Panc1 (cell line): ENCODE results near the gene RBX1. TPM values are rescaled to one million over a fixed set of nuclear protein-coding genes. Genes with fewer than 3 reads are reported as not detected.

Experiments used
- ATAC-seq: fragments of 200-7000 bp; cut with Tn5 transposase; 2 replicates; pipeline ENCODE4 v1.9.1; 2020; ENCODE audit warnings: mild to moderate bottlenecking, moderate library complexity
- BruUV-seq: library from RNA; stranded (reverse); fragments of 400-500 nt; replicated peaks from 2 replicates; lab custom pipeline; 2021; lab: Mats Ljungman, UMichigan
- CTCF ChIA-PET: fragments of 300-600 bp; sonication (Branson Sonifier 250); formaldehyde crosslinking; loops from one replicate; lab custom pipeline; 2022; ENCODE audit warnings: antibody characterized with exemption; lab: Charles Lee
- POLR2A ChIA-PET: fragments of 300-600 bp; sonication (Branson Sonifier 250); formaldehyde crosslinking; loops from one replicate; lab custom pipeline; 2022; ENCODE audit warnings: antibody characterized with exemption; lab: Charles Lee
- DNase-seq: peaks from one replicate; pipeline ENCODE4 v3.0.0-alpha.2; 2010; ENCODE audit warnings: low read depth, low spot score
- H3K27ac ChIP-seq: 2 replicates; pipeline ENCODE4 v1.5.1; 2011; ENCODE audit warnings: mild to moderate bottlenecking, low read length, inconsistent platforms
- H3K27me3 ChIP-seq: fragments of 200-500 bp; sonication (Bioruptor generic); 2 replicates; pipeline ENCODE4 v1.6.0; 2014; ENCODE audit warnings: low read length, inconsistent platforms; ENCODE audit not compliant: control insufficient read depth, insufficient read depth
- H3K36me3 ChIP-seq: fragments of 200-500 bp; sonication (Bioruptor generic); 2 replicates; pipeline ENCODE4 v1.5.1; 2014; ENCODE audit warnings: inconsistent platforms, mild to moderate bottlenecking, low read length, moderate library complexity; ENCODE audit not compliant: control insufficient read depth, insufficient read depth
- H3K4me1 ChIP-seq: 2 replicates; pipeline ENCODE4 v1.5.1; 2011; ENCODE audit warnings: inconsistent platforms, mild to moderate bottlenecking, low read length, moderate library complexity; ENCODE audit not compliant: control insufficient read depth, insufficient read depth
- H3K4me3 ChIP-seq, 2 experiments: 2 replicates each; pipeline ENCODE4 v1.5.1; 2011 to 2012; ENCODE audit warnings: low read depth in 2 of 2, low read length in 2 of 2, mild to moderate bottlenecking in 2 of 2, inconsistent platforms in 1 of 2, moderate library complexity in 1 of 2
- H3K9me3 ChIP-seq: fragments of 200-500 bp; sonication (Bioruptor generic); 2 replicates; pipeline ENCODE4 v1.5.1; 2014; ENCODE audit warnings: low read depth, mild to moderate bottlenecking, inconsistent platforms, low read length, moderate library complexity; ENCODE audit not compliant: control insufficient read depth, insufficient read depth
- POLR2AphosphoS5 ChIP-seq: IDR thresholded peaks from 2 replicates; pipeline ENCODE4 v1.6.1; 2012; ENCODE audit warnings: mild to moderate bottlenecking, low read depth, low read length, moderate library complexity
- SIN3A ChIP-seq: IDR thresholded peaks from 2 replicates; pipeline ENCODE4 v1.6.1; 2012; ENCODE audit warnings: low read depth, mild to moderate bottlenecking, low read length, moderate library complexity, borderline replicate concordance; ENCODE audit not compliant: insufficient read depth
- TCF7L2 ChIP-seq: IDR thresholded peaks from 2 replicates; pipeline ENCODE4 v1.6.1; 2011; ENCODE audit warnings: mild to moderate bottlenecking, low read depth, low read length, inconsistent platforms
- in situ Hi-C: cut with HindIII; loops from 2 replicates; pipeline ENCODE4 v1.10.0; 2016; ENCODE audit warnings: low sequenced_read_pairs, low pct_unique_long_range_greater_than_20kb
- intact Hi-C: fragments of 100-400 bp; cut with micrococcal nuclease; formaldehyde crosslinking; loops from one replicate; pipeline ENCODE4 v1.10.0; 2022; ENCODE audit not compliant: unreplicated experiment
- total RNA-seq: library from RNA; stranded (reverse); gene quantifications from one replicate; pipeline ENCODE4 v1.2.1, GENCODE V29; 2021; ENCODE audit not compliant: unreplicated experiment
- TF ChIP-seq, protein P1 (sequence below), 2 experiments: IDR thresholded peaks; 2 replicates each; pipeline ENCODE4 v1.6.1; 2011 to 2012; ENCODE audit warnings: low read depth in 2 of 2, control low read depth in 1 of 2, low read length in 1 of 2, mild to moderate bottlenecking in 1 of 2, moderate library complexity in 1 of 2; ENCODE audit not compliant: insufficient read depth in 1 of 2
- TF ChIP-seq, protein P2 (sequence below): fragments of 450-650 bp; IDR thresholded peaks from 2 replicates; pipeline ENCODE4 v1.5.1; 2017; ENCODE audit warnings: mild to moderate bottlenecking

Gene RBX1
- total RNA-seq, 1 experiment from 2014 or later = 50.7 TPM

DNA sequence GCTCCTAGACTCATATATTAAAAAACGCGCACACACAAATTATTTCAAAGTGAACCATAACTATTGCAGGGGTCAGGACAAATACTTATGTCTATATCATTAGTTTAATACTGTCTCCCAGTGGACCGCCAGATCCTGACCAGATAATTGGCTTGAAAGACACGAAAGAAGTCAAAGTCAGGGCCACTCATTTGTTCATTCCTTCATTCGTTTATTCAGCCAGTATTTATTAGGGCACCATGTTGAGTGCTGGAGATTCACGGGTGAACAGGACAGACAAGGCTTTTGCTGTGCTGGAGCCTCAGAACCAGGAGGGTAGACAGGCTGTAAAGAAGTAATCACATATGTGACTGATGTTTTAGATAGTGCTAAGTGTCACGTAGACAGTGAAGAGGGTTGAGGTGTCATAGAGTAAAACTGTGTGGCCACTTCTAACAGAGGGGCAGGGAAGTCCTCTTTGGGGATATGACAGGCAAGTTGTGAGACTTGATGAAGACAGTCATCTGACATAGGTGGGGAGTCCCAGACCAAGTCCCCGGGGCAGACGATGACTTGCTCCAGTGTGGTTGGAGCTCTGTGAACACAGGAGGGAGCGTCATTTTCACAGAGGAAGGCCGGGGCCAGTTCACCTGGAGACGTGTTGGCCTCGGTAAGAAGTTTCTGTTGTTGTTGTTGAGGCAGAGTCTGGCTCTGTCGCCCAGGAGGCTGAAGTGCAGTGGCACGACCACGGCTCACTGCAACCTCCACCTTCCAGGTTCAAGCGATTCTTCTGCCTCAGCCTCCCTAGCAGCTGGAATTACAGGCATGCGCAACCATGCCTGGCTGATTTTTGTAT lies 25.9 kb downstream of the RBX1 start:
- BruUV-seq = no TSS peak
- Histone ChIP-seq H3K27me3 (no peaks in the 10 kb centered on the region), H3K4me1 (no peaks in the 10 kb centered on the region), H3K36me3 (peaks cover 2% of the 10 kb centered on the region; the same call in 1 of the 2 replicates), H3K27ac (no peak overlapping the region), H3K4me3 (no peak overlapping the region), H3K9me3 (no peaks in the 10 kb centered on the region)
- POLR2A ChIA-PET = no interaction called here
- TF ChIP-seq POLR2AphosphoS5 (no peak), SIN3A (no peak), TCF7L2 (no peak)
- TF ChIP-seq, protein P1, sequence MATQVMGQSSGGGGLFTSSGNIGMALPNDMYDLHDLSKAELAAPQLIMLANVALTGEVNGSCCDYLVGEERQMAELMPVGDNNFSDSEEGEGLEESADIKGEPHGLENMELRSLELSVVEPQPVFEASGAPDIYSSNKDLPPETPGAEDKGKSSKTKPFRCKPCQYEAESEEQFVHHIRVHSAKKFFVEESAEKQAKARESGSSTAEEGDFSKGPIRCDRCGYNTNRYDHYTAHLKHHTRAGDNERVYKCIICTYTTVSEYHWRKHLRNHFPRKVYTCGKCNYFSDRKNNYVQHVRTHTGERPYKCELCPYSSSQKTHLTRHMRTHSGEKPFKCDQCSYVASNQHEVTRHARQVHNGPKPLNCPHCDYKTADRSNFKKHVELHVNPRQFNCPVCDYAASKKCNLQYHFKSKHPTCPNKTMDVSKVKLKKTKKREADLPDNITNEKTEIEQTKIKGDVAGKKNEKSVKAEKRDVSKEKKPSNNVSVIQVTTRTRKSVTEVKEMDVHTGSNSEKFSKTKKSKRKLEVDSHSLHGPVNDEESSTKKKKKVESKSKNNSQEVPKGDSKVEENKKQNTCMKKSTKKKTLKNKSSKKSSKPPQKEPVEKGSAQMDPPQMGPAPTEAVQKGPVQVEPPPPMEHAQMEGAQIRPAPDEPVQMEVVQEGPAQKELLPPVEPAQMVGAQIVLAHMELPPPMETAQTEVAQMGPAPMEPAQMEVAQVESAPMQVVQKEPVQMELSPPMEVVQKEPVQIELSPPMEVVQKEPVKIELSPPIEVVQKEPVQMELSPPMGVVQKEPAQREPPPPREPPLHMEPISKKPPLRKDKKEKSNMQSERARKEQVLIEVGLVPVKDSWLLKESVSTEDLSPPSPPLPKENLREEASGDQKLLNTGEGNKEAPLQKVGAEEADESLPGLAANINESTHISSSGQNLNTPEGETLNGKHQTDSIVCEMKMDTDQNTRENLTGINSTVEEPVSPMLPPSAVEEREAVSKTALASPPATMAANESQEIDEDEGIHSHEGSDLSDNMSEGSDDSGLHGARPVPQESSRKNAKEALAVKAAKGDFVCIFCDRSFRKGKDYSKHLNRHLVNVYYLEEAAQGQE (IDR thresholded peaks at IDR 0.05; ENCODE audit: insufficient read depth in 1 of 2, low read depth in 2 of 2, low read length in 1 of 2) = no peak
- TF ChIP-seq, protein P2, sequence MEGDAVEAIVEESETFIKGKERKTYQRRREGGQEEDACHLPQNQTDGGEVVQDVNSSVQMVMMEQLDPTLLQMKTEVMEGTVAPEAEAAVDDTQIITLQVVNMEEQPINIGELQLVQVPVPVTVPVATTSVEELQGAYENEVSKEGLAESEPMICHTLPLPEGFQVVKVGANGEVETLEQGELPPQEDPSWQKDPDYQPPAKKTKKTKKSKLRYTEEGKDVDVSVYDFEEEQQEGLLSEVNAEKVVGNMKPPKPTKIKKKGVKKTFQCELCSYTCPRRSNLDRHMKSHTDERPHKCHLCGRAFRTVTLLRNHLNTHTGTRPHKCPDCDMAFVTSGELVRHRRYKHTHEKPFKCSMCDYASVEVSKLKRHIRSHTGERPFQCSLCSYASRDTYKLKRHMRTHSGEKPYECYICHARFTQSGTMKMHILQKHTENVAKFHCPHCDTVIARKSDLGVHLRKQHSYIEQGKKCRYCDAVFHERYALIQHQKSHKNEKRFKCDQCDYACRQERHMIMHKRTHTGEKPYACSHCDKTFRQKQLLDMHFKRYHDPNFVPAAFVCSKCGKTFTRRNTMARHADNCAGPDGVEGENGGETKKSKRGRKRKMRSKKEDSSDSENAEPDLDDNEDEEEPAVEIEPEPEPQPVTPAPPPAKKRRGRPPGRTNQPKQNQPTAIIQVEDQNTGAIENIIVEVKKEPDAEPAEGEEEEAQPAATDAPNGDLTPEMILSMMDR = no peak
- CTCF ChIA-PET = no interaction called here
- in situ Hi-C loops = no loop called here
- intact Hi-C loops = no loop called here
- ATAC-seq (no peak), DNase-seq (no peak)

DNA sequence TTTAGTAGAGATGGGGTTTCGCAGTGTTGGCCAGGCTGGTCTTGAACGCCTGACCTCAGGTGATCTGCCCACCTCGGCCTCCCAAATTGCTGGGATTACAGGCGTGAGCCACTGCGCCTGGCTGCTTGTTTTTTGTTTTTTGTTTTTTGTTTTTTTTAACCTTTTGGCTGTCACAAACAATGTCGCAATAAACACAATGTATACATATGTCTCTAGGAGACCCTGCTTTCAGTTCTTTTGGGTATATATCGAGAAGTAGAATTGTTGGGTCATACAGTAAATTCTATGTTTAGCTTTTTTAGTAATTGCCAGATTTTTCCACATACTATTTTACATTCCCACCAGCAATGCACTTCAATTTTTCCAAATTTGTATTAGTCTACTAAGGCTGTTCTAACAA lies 28.0 kb downstream of the RBX1 start:
- CTCF ChIA-PET = no interaction called here
- BruUV-seq = no TSS peak

More for the DNA sequence above, 28.0 kb downstream of the RBX1 start:
- Histone ChIP-seq H3K4me1 (no peaks in the 10 kb centered on the region), H3K36me3 (no peaks in the 10 kb centered on the region), H3K4me3 (no peak overlapping the region), H3K27me3 (no peaks in the 10 kb centered on the region), H3K27ac (no peak overlapping the region), H3K9me3 (no peaks in the 10 kb centered on the region)
- no peak for DNase-seq
- intact Hi-C loops = no loop called here
- POLR2A ChIA-PET = interaction anchor here (0.6 kb wide), 1 partner anchor 8 kb away, joined by 3 read pairs; no protein-coding TSS in a partner anchor
- no peak for TF ChIP-seq SIN3A
- TF ChIP-seq TCF7L2 = no peak
- TF ChIP-seq POLR2AphosphoS5 = no peak
- TF ChIP-seq, protein P1 (IDR thresholded peaks at IDR 0.05; ENCODE audit: insufficient read depth in 1 of 2, low read depth in 2 of 2, low read length in 1 of 2) = no peak
- TF ChIP-seq, protein P2 = no peak
- in situ Hi-C loops = no loop called here
- ATAC-seq = no peak
